Measurements from ENCODE around the gene P3H2.

The P3H2 gene

DNA sequence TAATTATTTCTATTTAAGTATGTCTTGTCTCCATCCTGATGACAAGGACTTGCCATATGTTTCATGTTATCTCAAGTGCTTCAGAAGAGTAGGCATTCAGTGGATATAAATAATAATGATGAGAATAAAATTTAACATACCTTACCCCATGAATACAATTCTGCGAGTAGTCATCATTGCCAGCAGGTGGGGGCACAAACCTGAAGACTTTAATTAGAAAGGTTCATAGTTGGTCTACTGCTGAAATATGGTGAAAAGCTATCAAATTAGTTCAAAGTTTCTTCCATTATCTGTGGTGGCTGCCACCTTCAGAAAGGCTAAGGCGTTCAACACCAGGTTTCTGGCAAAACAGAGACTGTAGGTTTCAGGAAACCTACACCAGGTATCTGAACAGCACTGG, 100.9 kb downstream of the P3H2 start:
- DNase-seq (ENCODE audit: insufficient read length, low spot score) (no peak), FAIRE-seq (no peak)

GRCh38 chr3:190019006-190019405, 101.7 kb downstream of the P3H2 start:
- no peak for DNase-seq (ENCODE audit: insufficient read length, low spot score)
- FAIRE-seq, result no peak

DNA sequence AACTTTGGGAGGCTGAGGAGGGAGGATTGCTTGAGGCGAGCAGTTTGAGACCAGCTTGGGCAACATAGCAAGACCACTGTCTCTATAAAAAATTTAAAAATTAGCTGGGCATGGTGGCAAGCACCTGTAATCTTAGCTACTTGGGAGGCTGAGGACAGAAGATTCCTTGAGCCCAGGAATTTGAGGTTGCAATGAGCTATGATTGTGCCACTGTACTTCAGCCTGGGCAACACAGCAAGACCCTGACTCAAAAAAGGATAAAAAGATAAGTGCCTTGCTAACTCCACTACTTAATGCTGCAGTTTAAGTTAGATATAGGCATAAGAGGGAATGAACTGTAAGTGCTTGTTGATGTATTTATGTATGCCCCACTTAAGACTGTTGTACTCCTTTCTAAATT, 102.2 kb downstream of the P3H2 start:
- DNase-seq (ENCODE audit: insufficient read length, low spot score) (no peak), FAIRE-seq (no peak)

DNA sequence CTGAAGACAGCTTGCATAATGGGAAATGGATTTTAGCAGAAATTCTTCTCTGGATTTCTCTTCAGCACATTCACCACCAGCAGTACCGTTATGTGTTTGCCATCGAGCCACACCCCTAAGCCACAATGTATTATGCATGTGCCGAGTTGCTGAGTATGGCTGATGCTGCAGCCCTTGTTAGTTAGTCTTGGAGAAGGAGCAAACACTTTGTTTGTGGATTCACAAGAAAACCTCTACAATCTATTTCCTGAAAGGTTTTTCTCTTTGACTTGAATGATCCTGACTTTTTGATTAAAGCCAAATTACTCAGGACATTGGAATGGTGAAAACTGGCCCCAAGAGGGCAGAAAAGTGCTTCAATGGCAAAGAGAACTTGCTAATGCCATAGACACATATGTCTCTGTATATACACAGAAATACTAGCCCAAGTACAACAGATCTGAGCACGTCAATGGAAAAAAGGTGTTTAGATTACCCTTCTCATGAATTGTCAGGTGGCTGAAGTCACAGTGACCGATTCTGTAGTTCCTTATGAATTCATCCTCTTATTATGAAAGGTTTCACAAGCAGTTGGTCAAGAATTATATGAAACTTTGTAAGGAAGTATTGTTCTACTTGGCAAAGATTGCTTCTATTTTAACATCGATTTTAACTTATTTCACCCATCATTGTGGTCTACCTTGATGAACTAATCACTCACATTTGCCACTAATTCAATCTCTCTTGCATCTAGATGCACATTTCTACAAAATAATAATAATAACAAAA, 103.0 kb downstream of the P3H2 start:
- FAIRE-seq (no peak), DNase-seq (ENCODE audit: insufficient read length, low spot score) (no peak)

DNA sequence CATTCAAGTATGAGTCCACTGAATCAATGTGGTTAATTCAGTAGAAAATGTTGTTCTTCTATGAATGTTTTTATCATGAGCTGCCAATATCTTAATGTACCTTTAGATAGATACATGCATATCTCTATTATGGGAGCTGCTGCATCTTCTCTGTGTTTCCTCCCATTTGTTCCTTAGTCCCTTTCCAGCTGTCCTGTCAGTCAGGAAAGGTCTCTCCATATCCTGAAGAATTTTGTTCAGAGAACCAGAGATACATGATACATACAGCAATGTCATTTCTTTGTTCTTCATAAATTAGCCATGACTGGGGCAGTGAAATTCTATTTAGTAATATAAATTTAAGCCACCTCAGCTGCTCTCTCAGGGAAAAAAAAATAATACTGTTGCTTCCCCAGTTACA, 103.7 kb downstream of the P3H2 start:
- no peak for FAIRE-seq

GRCh38 chr3:190014940-190015339, 105.8 kb downstream of the P3H2 start:
- DNase-seq (ENCODE audit: insufficient read length, low spot score) (no peak), FAIRE-seq (no peak)

More for the DNA sequence above, 103.7 kb downstream of the P3H2 start:
- DNase-seq (ENCODE audit: insufficient read length, low spot score), result no peak

DNA sequence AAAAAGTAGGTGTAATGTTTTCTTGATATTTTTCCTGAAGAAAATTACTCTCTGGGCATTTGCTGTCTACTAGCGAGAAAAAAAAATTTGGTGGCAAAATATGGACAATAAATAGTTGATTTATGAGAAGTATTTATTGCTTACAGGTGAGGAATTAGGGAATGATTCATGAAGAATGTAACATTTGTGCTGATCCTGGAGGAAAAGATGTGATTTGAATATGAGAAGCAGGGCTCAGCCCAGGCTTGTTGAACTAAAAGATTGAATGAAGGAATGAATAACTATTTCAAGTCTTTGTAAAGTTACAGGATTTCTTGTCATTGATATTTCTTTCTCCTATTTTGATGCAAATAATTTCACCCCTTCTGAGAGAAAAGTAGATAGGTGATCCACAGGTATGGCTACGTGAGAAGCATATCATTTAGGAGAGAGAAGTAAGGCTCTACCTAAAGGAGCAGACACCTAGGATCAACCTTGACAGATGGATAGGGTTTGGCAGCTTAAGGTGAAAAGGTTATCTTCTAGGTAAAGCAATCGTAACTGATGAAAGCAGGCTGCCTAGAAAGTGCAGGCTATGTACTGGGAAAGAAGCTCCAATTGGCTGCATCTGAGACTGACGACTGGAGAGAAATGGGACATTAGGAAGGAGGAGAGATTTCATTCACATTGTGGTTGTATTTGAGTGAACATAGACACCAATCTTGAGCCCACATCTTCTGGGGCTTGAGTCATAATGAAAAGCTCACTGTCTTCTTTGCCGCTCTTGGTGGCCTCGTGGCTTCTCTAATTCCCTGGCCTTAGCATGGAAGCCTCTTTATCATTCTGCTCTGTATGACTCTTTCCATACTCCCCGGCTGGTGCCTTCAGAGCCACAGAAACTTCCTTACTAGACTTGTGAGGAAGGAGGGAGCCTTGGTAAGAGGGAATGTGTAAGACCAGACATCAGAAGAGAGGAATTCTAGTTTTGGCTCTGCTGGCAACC, 106.5 kb downstream of the P3H2 start:
- DNase-seq (ENCODE audit: insufficient read length, low spot score), result no peak
- FAIRE-seq, result no peak

- FAIRE-seq (no peak), DNase-seq (ENCODE audit: insufficient read length, low spot score) (no peak)
Observed at GRCh38 chr3:190012784-190013183, 107.9 kb downstream of the P3H2 start.

DNA sequence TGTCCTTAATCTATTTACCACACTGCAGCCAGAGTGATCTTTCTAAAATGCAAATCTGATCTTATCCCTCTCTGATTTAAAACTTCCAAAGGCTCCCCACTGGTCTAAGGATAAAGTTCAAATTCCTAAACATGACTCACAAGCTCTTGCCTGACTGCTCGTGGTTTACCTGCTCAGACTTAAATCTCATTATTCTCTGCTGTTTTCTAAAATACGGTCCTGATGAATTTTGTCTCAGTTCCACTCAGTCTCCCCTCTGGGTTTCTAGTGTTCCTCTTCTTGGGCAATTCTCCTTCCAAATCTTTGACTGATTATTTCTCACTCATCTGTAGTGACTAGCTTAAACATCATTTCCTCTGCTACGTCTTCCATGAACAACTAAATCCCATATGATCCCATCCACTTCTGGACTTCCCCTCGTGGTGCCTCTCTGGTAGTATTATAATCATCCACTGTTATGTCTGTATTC, 108.3 kb downstream of the P3H2 start:
- DNase-seq (ENCODE audit: insufficient read length, low spot score) (no peak), FAIRE-seq (no peak)

DNA sequence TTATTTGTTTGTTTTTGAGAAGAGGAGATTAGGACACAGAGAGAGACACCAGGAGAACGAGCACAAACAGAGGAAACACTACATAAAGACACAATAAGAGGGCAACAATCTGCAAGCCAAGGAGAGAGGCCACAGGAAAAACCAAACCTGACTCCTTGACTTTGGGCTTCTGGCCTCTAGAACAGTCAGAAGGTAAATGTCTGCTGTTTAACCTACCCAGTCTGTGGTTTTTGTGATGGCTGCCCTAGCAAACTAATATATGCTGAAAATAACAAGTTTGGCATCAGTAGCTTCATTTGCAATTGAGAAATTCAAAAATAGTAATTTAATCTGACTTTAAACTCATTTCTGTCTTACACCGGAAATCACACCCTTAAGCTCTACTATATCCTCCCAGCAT, 110.2 kb downstream of the P3H2 start:
- FAIRE-seq, result no peak
- DNase-seq (ENCODE audit: insufficient read length, low spot score), result no peak

GRCh38 chr3:190009614-190010013, 111.1 kb downstream of the P3H2 start:
- no peak for DNase-seq (ENCODE audit: insufficient read length, low spot score)
- no peak for FAIRE-seq

- FAIRE-seq (no peak), DNase-seq (ENCODE audit: insufficient read length, low spot score) (no peak)
Observed at GRCh38 chr3:190008432-190008831, 112.3 kb downstream of the P3H2 start.

DNA sequence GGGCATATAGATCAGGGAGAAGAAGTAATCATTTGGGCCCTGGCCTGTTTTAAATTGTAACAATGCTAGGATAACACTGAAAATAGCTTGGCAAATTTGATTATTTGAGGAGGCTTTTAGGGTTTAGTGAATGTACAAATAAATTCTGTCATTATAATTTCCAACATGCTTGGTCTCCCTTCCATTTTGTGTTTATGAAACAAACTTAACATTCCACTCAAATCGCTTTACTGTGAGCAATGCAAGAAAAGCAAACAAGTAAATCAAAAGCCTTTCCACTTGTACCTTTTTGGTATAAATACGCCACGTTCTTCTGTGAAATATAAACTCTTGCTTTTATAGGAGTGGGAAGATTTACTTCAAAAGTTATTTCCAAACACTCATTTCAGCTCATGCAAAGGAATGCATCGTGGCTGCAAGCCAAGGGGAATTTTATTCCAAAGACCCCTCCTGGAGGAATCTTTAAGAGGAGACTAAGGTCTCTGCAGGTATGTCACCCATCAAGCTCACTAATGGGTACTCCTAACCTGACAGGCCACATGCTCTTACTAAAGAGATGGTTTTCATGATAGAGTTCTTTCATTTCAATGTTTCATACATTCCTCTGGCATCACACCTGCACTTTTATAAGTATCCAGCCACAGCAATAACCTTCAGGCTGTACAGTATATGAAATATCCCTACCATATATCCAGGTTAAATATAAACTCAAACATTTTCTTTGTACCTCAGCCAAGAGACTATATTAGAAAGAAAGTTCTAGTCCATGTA, 115.2 kb downstream of the P3H2 start:
- no peak for FAIRE-seq

DNA sequence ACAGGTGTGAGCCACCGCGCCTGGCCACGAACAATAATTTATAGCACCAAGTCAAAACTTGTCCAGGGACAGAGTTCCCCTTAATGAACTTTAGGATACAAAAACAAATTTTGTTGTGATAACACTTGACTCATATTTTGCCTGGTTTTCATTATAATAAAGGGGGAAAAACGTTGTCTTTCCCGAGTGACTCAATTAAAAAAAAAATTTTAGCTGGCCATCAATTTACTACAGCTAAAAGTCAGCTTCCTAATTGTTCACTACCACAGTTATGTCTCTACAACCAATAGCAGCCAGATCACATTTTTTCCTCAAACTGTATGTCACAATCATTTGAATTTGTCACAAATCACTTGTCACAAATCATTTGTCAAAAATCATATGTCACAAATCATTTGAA, 116.0 kb downstream of the P3H2 start:
- DNase-seq (ENCODE audit: insufficient read length, low spot score) (no peak), FAIRE-seq (no peak)

More for the DNA sequence above, 115.2 kb downstream of the P3H2 start:
- DNase-seq (ENCODE audit: insufficient read length, low spot score), result no peak

DNA sequence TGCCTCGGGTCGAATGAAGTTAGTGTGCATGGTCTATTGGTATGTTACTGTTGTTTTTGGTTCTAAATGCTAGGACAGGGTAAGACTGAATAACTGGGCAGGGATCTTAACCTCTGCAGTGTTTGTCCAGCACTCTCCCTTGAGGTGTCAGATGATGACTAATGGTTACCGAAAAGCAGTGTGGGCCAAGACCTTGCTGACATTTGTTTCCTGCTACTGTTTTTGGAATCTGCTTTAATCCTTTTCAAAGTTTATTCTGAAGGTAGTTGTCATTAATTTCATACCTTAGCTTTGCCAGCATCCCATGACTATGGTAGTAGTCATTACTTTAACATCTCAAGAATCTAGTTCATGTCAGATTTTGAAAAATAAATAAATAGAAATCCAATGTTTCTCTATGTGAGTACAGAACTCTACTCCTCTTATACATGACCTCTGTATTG, 117.0 kb downstream of the P3H2 start:
- DNase-seq (ENCODE audit: insufficient read length, low spot score), result no peak
- FAIRE-seq, result no peak

DNA sequence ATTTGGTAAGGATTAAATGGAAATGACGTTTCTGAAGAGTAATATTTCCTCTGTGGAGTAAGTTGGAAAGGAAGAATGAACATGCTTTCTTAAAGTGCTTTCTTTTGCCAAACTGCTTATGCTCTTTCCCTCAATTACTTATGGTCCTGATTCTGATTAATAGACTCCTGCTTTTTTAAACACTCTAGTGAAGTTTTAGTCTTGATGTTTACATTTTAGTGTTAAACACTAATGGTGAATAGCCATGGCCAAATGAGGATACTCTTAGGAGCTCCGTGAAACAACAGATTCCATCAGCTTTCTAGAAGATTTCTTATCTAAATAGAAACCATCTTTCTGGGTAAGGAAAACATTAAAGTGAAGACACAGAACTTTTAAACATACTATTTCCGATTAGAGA, 117.6 kb downstream of the P3H2 start:
- DNase-seq (ENCODE audit: insufficient read length, low spot score) (no peak), FAIRE-seq (no peak)

- DNase-seq (ENCODE audit: insufficient read length, low spot score) (no peak), FAIRE-seq (no peak)
Observed at GRCh38 chr3:190001426-190001825, 119.3 kb downstream of the P3H2 start.

DNA sequence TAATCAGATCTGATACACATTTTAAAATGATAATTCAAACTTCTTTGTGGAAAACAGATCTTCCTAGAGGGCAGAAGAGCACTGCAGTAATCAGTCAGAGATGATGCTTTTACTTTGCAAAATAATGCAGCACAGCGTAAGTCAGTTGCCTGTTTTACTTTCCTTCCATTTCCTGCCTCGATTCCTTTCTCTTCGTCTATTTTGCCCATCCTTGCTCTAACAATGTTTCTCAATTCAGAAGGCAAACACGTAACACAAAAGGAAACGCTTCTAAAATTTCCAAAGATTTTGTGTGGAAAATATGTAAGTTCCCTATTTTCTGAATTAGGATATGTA, 119.9 kb downstream of the P3H2 start:
- no peak for FAIRE-seq

GRCh38 chr3:190000187-190000860, 120.4 kb downstream of the P3H2 start:
- DNase-seq (ENCODE audit: insufficient read length, low spot score) (no peak), FAIRE-seq (no peak)

More for the DNA sequence above, 119.9 kb downstream of the P3H2 start:
- no peak for DNase-seq (ENCODE audit: insufficient read length, low spot score)

DNA sequence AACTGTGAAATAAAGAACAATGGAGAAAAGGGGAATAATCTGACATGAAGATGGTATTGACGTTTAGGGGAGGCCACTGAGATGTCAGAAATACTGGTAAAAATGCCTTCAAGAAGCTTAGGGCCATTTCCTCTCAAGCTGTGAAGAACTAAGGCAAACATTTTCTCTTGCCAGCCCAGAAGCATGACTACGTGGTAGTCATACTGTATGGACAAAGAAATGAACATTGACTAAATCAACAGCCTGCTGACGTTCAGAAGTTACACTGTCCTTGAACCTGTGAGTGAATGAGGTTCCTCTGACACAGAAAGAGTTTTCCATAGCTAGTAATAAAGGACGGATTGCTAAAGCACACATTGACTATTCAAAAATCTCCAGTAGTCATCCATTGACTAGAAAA, 121.0 kb downstream of the P3H2 start:
- FAIRE-seq, result no peak

More for the DNA sequence above, 121.0 kb downstream of the P3H2 start:
- no peak for DNase-seq (ENCODE audit: insufficient read length, low spot score)

Data from GM19239 (cell line).